K562 (cell line): Measurements from ENCODE around the gene MRM2. TPM values are rescaled to one million over a fixed set of nuclear protein-coding genes. Genes with fewer than 3 reads are reported as not detected.

Source experiments
- CHCHD3 ChIP-seq: fragments of 250-450 bp; sonication (Bioruptor Pico); IDR thresholded peaks from 2 replicates; pipeline ENCODE4 v2.1.2; 2022; ENCODE audit warnings: mild to moderate bottlenecking
- EGR1 ChIP-seq: fragments of 450-650 bp; conservative IDR thresholded peaks from 2 replicates; pipeline ENCODE4 v1.6.1; 2017; ENCODE audit warnings: mild to moderate bottlenecking
- ETV5 ChIP-seq: sonication (generic); formaldehyde crosslinking; IDR thresholded peaks from 2 replicates; pipeline ENCODE4 v1.4.0; 2020; ENCODE audit warnings: low read depth, mild to moderate bottlenecking, missing genetic modification reagents
- MYC ChIP-seq, 2 experiments: fragments of 250-450 bp in 1 of 2; sonication (Bioruptor Pico) in 1 of 2; IDR thresholded peaks; 2 replicates each; pipeline versions ENCODE4 v1.5.1 to v1.6.1; 2012 to 2021; ENCODE audit warnings: low read depth in 2 of 2, borderline replicate concordance in 1 of 2, improper control_type of control experiment in 1 of 2, low read length in 1 of 2, mild to moderate bottlenecking in 1 of 2, moderate library complexity in 1 of 2
- NCOA6 ChIP-seq: fragments of 450-650 bp; IDR thresholded peaks from 2 replicates; pipeline ENCODE4 v1.6.1; 2017; ENCODE audit warnings: mild to moderate bottlenecking
- PURB ChIP-seq: sonication (generic); formaldehyde crosslinking; IDR thresholded peaks from 2 replicates; pipeline ENCODE4 v1.9.0; 2021; ENCODE audit warnings: low read depth, mild to moderate bottlenecking, missing genetic modification reagents
- RB1 ChIP-seq: fragments of 450-650 bp; IDR thresholded peaks from 2 replicates; pipeline ENCODE4 v1.6.1; 2017; ENCODE audit warnings: low read depth, mild to moderate bottlenecking
- RBM15 ChIP-seq: fragments of 200-400 bp; formaldehyde crosslinking; IDR thresholded peaks from 2 replicates; pipeline ENCODE4 v1.6.1; 2018; ENCODE audit warnings: mild to moderate bottlenecking, low read length, moderate library complexity; ENCODE audit not compliant: insufficient read depth
- TCF7L2 ChIP-seq: fragments of 150-350 bp; IDR thresholded peaks from 2 replicates; pipeline ENCODE4 v1.6.1; 2016; ENCODE audit warnings: low read depth, mild to moderate bottlenecking, low read length, moderate library complexity
- ZBTB11 ChIP-seq, 3 experiments: fragments of 200-800 bp in 1 of 3; fragments of 250-450 bp in 1 of 3; fragments of 450-650 bp in 1 of 3; sonication (Bioruptor Pico) in 1 of 3; sonication (Bioruptor generic) in 1 of 3; formaldehyde crosslinking in 1 of 3; IDR thresholded peaks; 2 replicates each; pipeline versions ENCODE4 v1.6.1 to v1.8.0; 2016 to 2022; ENCODE audit warnings: mild to moderate bottlenecking in 2 of 3, missing genetic modification characterization in 2 of 3, missing compliant biosample characterization in 1 of 3, moderate library complexity in 1 of 3
- ZBTB33 ChIP-seq: sonication (generic); formaldehyde crosslinking; IDR thresholded peaks from 2 replicates; pipeline ENCODE4 v1.8.1; 2023; ENCODE audit warnings: mild to moderate bottlenecking, missing genetic modification reagents
- ZNF274 ChIP-seq: IDR thresholded peaks from 2 replicates; pipeline ENCODE4 v1.6.1; 2011; ENCODE audit warnings: low read depth, mild to moderate bottlenecking, low read length, moderate library complexity, borderline replicate concordance
- ZNF644 ChIP-seq: fragments of 200-800 bp; sonication (Bioruptor generic); IDR thresholded peaks from 2 replicates; pipeline ENCODE4 v1.6.1; 2016; ENCODE audit warnings: low read depth, missing genetic modification characterization, missing compliant biosample characterization
- polyA plus RNA-seq, 8 experiments: library from polyadenylated mRNA; depleted of rRNA in 4 of 8; stranded (reverse) in 5 of 8; unstranded in 3 of 8; fragments of >200 nt; fragmentation: Nextera tagmentation in 2 of 8; fragmentation: Illumina TruSeq in 1 of 8; extraction: Ambion mirVana in 2 of 8; extraction: Trizol in 1 of 8; gene quantifications; 2 replicates each; pipeline versions ENCODE4 v1.2.1 to v1.2.3, GENCODE V29; 2011 to 2014; ENCODE audit warnings: inconsistent platforms in 1 of 8, missing spikeins in 1 of 8
- total RNA-seq, 7 experiments: library from RNA; depleted of rRNA in 6 of 7; stranded (reverse); fragments of >200 nt in 6 of 7; fragmentation: Illumina TruSeq in 2 of 7; extraction: Trizol in 2 of 7; gene quantifications; 2 replicates each; pipeline versions ENCODE4 v1.2.1 to v1.2.3, GENCODE V29; 2011 to 2021; ENCODE audit warnings: low replicate concordance in 1 of 7

Gene MRM2
- total and polyA plus RNA-seq, 9 of the 15 experiments (the other 6 are each of a cell fraction or from before 2014, with no cell fraction given): 32.4 to 116 (median 50.5) TPM

GRCh38 chr7:2232766-2233520 lies 9.1 kb downstream of the MRM2 start, which contains the start of gene MAD1L1 (continued):
- TF ChIP-seq RBM15 (no peak), CHCHD3 (CRISPR knock-in tag) (no peak), ETV5 (CRISPR knock-in tag) (no peak; the same call in 1 of the 2 replicates), EGR1 (no peak), TCF7L2 (no peak), ZNF274 (no peak), PURB (CRISPR knock-in tag) (no peak), ZBTB33 (CRISPR knock-in tag) (no peak), ZNF644 (tag) (no peak), MYC (IDR thresholded peaks at IDR 0.05; ENCODE audit: low read depth, low read length) (no peak), MYC (CRISPR knock-in tag; IDR thresholded peaks at IDR 0.05; ENCODE audit: borderline replicate concordance, low read depth) (peak; percentile 64; the same call in 1 of the 2 replicates), RB1 (no peak), ZBTB11 (CRISPR knock-in tag; IDR thresholded peaks at IDR 0.05) (peak in 1 of 3 experiments; percentile 56; a peak in 1 of 6 replicates), NCOA6 (no peak)
